ENCODE measurements around the gene SHB. TPM values are rescaled to one million over a fixed set of nuclear protein-coding genes. Genes with fewer than 3 reads are reported as not detected.

SHB gene
- total and polyA plus RNA-seq, 2 donors = 10.4 to 17.1 TPM

- 88% methylated on average over 7 of the region's 7 CpGs for WGBS
- H3K4me3 ChIP-seq (ENCODE audit: low read depth, low read length) = no peak overlapping the region
Measured at GRCh38 chr9:38001430-38001829, 67.6 kb downstream of the SHB start.

DNA sequence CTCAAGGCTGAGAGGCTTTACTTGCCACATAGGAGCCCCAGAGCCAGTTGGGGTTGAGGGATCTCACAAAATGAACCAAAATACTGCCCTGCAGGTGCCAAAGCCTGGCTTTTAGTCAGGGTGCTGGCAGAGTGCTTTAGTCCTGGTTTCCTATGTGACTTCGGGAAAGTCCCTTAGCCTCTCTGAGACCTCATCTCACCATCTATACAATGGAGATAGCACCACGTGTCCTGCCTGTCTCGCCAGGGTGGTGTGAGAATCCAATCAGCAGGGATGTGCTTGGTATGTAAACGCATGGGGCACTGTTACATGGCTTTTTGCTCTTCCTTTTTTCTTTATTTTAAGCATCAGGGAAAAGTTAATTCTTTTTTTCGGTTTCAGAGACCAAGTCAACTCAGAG, 68.3 kb downstream of the SHB start:
- 87% methylated on average over 5 of the region's 5 CpGs for WGBS

More at GRCh38 chr9:38001430-38001829, 67.6 kb downstream of the SHB start:
- Histone ChIP-seq H3K4me1 (ENCODE audit: insufficient read depth) (no peaks in the 10 kb centered on the region), H3K36me3 (ENCODE audit: insufficient read depth) (no peaks in the 10 kb centered on the region), H3K27ac (ENCODE audit: low read depth) (no peak overlapping the region)
- no peak for DNase-seq (ENCODE audit: extremely low spot score)

GRCh38 chr9:38000332-38000731, 68.7 kb downstream of the SHB start:
- DNase-seq (ENCODE audit: extremely low spot score) = no peak
- 93% methylated on average over 9 of the region's 9 CpGs for WGBS
- Histone ChIP-seq H3K4me1 (ENCODE audit: insufficient read depth) (no peaks in the 10 kb centered on the region), H3K4me3 (ENCODE audit: low read depth, low read length) (no peak overlapping the region), H3K36me3 (ENCODE audit: insufficient read depth) (no peaks in the 10 kb centered on the region), H3K27ac (ENCODE audit: low read depth) (no peak overlapping the region)

More for the DNA sequence above, 68.3 kb downstream of the SHB start:
- Histone ChIP-seq H3K4me1 (ENCODE audit: insufficient read depth) (no peaks in the 10 kb centered on the region), H3K36me3 (ENCODE audit: insufficient read depth) (no peaks in the 10 kb centered on the region), H3K27ac (ENCODE audit: low read depth) (no peak overlapping the region), H3K4me3 (ENCODE audit: low read depth, low read length) (no peak overlapping the region)
- no peak for DNase-seq (ENCODE audit: extremely low spot score)

DNA sequence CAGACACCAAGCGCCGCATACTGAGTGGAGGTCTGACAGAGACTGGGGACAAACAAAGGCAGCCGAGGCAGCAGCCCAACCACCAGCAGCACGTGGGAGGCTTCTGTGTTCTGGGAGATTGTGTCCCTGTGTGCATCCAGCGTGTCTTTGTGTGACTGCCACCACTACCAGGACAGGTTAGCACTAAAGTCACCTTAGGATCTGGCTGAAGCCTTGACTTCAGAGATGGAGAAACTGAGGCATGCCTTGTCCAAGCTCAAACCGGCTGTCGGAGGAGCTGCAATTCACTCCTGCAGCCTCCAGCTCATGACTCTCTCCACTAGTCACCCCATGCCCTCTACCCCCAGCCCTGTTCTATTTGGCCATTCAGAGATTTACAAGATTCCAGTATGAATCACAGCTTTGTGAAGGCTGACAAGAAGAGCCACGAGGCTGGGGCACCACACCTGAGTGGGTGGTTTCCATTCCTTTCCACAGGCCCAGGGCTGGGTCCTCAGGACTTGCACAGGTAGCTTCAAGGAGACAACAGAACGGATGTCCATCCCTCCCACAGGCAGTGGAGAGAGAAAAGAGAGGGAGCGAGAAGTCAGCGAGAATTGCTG, 69.3 kb downstream of the SHB start:
- Histone ChIP-seq H3K27ac (ENCODE audit: low read depth) (no peak overlapping the region), H3K36me3 (ENCODE audit: insufficient read depth) (no peaks in the 10 kb centered on the region), H3K4me1 (ENCODE audit: insufficient read depth) (no peaks in the 10 kb centered on the region), H3K4me3 (ENCODE audit: low read depth, low read length) (no peak overlapping the region)
- DNase-seq (ENCODE audit: extremely low spot score) = no peak
- WGBS = 75% methylated on average over 11 of the region's 11 CpGs

GRCh38 chr9:37998881-37999587, 70.0 kb downstream of the SHB start:
- peaks cover 1% of the 10 kb centered on the region for H3K4me1 ChIP-seq (ENCODE audit: insufficient read depth)
- no peak overlapping the region for H3K27ac ChIP-seq (ENCODE audit: low read depth)
- H3K36me3 ChIP-seq (ENCODE audit: insufficient read depth) = no peaks in the 10 kb centered on the region
- H3K4me3 ChIP-seq (ENCODE audit: low read depth, low read length) = no peak overlapping the region
- WGBS = 65% methylated on average over 5 of the region's 5 CpGs
- DNase-seq (ENCODE audit: extremely low spot score) = no peak

GRCh38 chr9:37997636-37998374, 71.2 kb downstream of the SHB start:
- WGBS = 37% methylated on average over 15 of the region's 15 CpGs
- no peak overlapping the region for H3K27ac ChIP-seq (ENCODE audit: low read depth)
- no peak overlapping the region for H3K4me3 ChIP-seq (ENCODE audit: low read depth, low read length)
- DNase-seq (ENCODE audit: extremely low spot score) = no peak
- H3K36me3 ChIP-seq (ENCODE audit: insufficient read depth) = no peaks in the 10 kb centered on the region
- H3K4me1 ChIP-seq (ENCODE audit: insufficient read depth) = peaks cover 1% of the 10 kb centered on the region

GRCh38 chr9:37996819-37997217, 72.2 kb downstream of the SHB start:
- 92% methylated on average over 4 of the region's 4 CpGs for WGBS
- Histone ChIP-seq H3K36me3 (ENCODE audit: insufficient read depth) (no peaks in the 10 kb centered on the region), H3K4me1 (ENCODE audit: insufficient read depth) (peaks cover 1% of the 10 kb centered on the region), H3K4me3 (ENCODE audit: low read depth, low read length) (no peak overlapping the region), H3K27ac (ENCODE audit: low read depth) (no peak overlapping the region)
- DNase-seq (ENCODE audit: extremely low spot score) = no peak

GRCh38 chr9:37995961-37996818, 72.8 kb downstream of the SHB start:
- H3K27ac ChIP-seq (ENCODE audit: low read depth) = no peak overlapping the region
- 75% methylated on average over 5 of the region's 5 CpGs for WGBS
- H3K36me3 ChIP-seq (ENCODE audit: insufficient read depth) = no peaks in the 10 kb centered on the region
- H3K4me3 ChIP-seq (ENCODE audit: low read depth, low read length) = no peak overlapping the region
- DNase-seq (ENCODE audit: extremely low spot score) = no peak
- peaks cover 1% of the 10 kb centered on the region for H3K4me1 ChIP-seq (ENCODE audit: insufficient read depth)

DNA sequence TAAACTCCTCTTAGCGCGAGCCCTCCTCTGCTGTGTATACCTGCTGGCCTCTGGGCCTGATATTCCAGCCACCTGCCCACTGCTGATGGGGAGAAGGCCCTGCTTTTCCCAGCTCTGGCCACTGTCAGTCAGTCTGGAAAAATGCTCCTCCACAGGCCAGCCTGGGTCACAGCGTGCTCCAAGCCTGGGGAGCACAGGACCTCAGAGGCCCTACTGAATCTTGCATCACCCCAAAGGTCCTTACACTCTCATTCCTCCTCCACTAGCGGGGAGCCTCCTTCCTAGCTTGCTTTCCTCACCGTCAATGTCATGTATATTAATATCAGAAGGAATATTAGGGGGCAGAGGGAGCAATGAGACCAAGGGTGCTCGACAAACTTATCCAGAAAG, 73.7 kb downstream of the SHB start:
- H3K27ac ChIP-seq (ENCODE audit: low read depth) = peak overlapping the region; percentile 75
- DNase-seq (ENCODE audit: extremely low spot score) = no peak
- H3K4me3 ChIP-seq (ENCODE audit: low read depth, low read length) = no peak overlapping the region
- no peaks in the 10 kb centered on the region for H3K36me3 ChIP-seq (ENCODE audit: insufficient read depth)
- peaks cover 1% of the 10 kb centered on the region for H3K4me1 ChIP-seq (ENCODE audit: insufficient read depth)
- WGBS = 66% methylated on average over 6 of the region's 6 CpGs

GRCh38 chr9:37994639-37995347, 74.2 kb downstream of the SHB start:
- H3K36me3 ChIP-seq (ENCODE audit: insufficient read depth) = no peaks in the 10 kb centered on the region
- H3K27ac ChIP-seq (ENCODE audit: low read depth) = no peak overlapping the region
- WGBS = 22% methylated on average over 15 of the region's 15 CpGs
- no peak overlapping the region for H3K4me3 ChIP-seq (ENCODE audit: low read depth, low read length)
- H3K4me1 ChIP-seq (ENCODE audit: insufficient read depth) = peaks cover 1% of the 10 kb centered on the region
- DNase-seq (ENCODE audit: extremely low spot score) = no peak

DNA sequence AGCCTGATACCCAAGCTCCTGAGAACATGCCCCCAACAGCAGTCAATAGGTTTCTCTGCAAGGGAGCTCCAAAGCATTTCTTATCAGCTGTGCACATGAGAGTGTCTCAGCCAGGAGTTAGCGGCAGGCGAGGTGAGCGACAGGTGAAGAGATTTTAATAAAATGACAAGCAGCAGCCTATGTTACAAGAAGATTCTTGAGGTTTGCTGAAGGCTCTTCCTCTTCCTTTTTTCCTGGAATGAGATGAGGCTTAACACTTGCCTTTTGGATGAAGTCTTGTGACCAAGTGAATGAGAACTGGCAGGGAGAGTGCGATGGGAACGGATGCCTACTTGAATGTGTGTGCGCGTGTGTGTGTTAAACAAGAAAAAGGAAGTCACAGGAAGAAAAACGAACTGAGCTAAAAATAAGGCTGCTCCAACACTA, 76.1 kb downstream of the SHB start:
- 69% methylated on average over 8 of the region's 8 CpGs for WGBS
- DNase-seq (ENCODE audit: extremely low spot score) = no peak
- H3K36me3 ChIP-seq (ENCODE audit: insufficient read depth) = no peaks in the 10 kb centered on the region
- H3K4me1 ChIP-seq (ENCODE audit: insufficient read depth) = peaks cover 1% of the 10 kb centered on the region
- H3K27ac ChIP-seq (ENCODE audit: low read depth) = no peak overlapping the region
- H3K4me3 ChIP-seq (ENCODE audit: low read depth, low read length) = no peak overlapping the region

DNA sequence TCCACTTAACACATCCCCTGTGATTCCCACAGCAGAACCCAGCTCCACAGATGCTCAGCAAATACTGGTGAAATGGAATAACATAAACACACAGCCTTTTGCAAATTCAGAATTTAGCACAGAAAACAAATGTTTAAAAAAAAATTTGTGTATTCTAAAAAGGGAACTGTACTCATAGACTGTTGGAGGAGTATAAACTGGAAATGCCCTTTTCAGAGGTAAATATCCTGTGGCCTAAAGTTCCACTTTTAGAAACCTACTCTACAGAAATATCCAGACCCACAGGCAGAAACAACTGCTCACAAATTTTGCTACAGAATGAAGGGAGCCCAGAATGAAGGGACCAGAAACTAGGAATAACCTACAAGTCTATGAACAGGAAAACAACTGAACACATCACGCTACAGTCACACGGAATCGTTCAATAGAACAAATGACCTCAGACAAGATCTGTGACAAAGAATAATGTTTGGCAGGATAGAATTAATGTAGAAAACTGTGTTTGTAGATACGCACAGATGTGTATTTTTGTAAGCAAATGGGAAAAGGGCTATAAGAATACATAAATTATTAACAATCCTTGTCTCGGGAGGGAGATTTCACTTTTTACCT, 78.5 kb downstream of the SHB start:
- H3K4me1 ChIP-seq (ENCODE audit: insufficient read depth) = peaks cover 1% of the 10 kb centered on the region
- no peaks in the 10 kb centered on the region for H3K36me3 ChIP-seq (ENCODE audit: insufficient read depth)
- H3K27ac ChIP-seq (ENCODE audit: low read depth) = no peak overlapping the region
- 74% methylated on average over 5 of the region's 5 CpGs for WGBS
- no peak for DNase-seq (ENCODE audit: extremely low spot score)
- no peak overlapping the region for H3K4me3 ChIP-seq (ENCODE audit: low read depth, low read length)

All from urinary bladder (tissue), 4 donors.